Neuronal stem cell (in vitro differentiated cells): Measurements from ENCODE around the gene SH3PXD2A.

Experiments
- DNase-seq: peaks from one replicate; pipeline ENCODE4 v3.0.0-alpha.2; 2013; ENCODE audit warnings: low spot score
- H2AFZ ChIP-seq: one replicate; pipeline ENCODE4 v1.6.1; 2013; ENCODE audit warnings: mild to moderate bottlenecking, low read length, inconsistent platforms
- H2AK5ac ChIP-seq: 2 replicates; pipeline ENCODE4 v1.6.1; 2013; ENCODE audit warnings: low read depth, mild to moderate bottlenecking, inconsistent platforms, low read length, moderate library complexity, mixed read lengths
- H2BK120ac ChIP-seq: 2 replicates; pipeline ENCODE4 v1.6.1; 2013; ENCODE audit warnings: low read depth, mild to moderate bottlenecking, inconsistent platforms, low read length, moderate library complexity, mixed read lengths
- H2BK12ac ChIP-seq: one replicate; pipeline ENCODE4 v1.6.1; 2013; ENCODE audit warnings: low read length, inconsistent platforms
- H2BK15ac ChIP-seq: 2 replicates; pipeline ENCODE4 v1.6.1; 2013; ENCODE audit warnings: mild to moderate bottlenecking, low read length, inconsistent platforms, mixed read lengths
- H2BK5ac ChIP-seq: one replicate; pipeline ENCODE4 v1.6.1; 2013; ENCODE audit warnings: inconsistent platforms, mild to moderate bottlenecking, low read length, moderate library complexity
- H3K14ac ChIP-seq: one replicate; pipeline ENCODE4 v1.6.1; 2013; ENCODE audit warnings: low read length, inconsistent platforms
- H3K18ac ChIP-seq: 2 replicates; pipeline ENCODE4 v1.6.1; 2013; ENCODE audit warnings: low read length, inconsistent platforms
- H3K23ac ChIP-seq: 2 replicates; pipeline ENCODE4 v1.6.1; 2013; ENCODE audit warnings: low read depth, mild to moderate bottlenecking, mixed read lengths, low read length, inconsistent platforms; ENCODE audit not compliant: poor library complexity
- H3K27ac ChIP-seq: replicated peaks from 3 replicates; pipeline ENCODE4 v1.5.1; 2013; ENCODE audit warnings: low read length, inconsistent platforms
- H3K27me3 ChIP-seq, 3 experiments: 2 replicates each; pipeline ENCODE4 v1.6.1; 2013; ENCODE audit warnings: low read length in 3 of 3, mild to moderate bottlenecking in 2 of 3, inconsistent platforms in 1 of 3, low read depth in 1 of 3, mixed read lengths in 1 of 3, moderate library complexity in 1 of 3; ENCODE audit not compliant: control insufficient read depth in 3 of 3, insufficient read depth in 3 of 3
- H3K36me3 ChIP-seq, 2 donors: replicated peaks in 1 of 2; 2 replicates each; pipeline ENCODE4 v1.6.1; 2013; ENCODE audit warnings: low read length in 2 of 2; ENCODE audit not compliant: control insufficient read depth in 2 of 2, insufficient read depth in 2 of 2
- H3K4ac ChIP-seq: 2 replicates; pipeline ENCODE4 v1.6.1; 2013; ENCODE audit warnings: inconsistent platforms, mild to moderate bottlenecking, low read length, moderate library complexity
- H3K4me1 ChIP-seq, 2 donors: 1 replicate in 1 of 2; 2 replicates in 1 of 2; pipeline ENCODE4 v1.6.1; 2013; ENCODE audit warnings: low read length in 2 of 2, low read depth in 1 of 2; ENCODE audit not compliant: control insufficient read depth in 2 of 2, insufficient read depth in 1 of 2
- H3K4me2 ChIP-seq: one replicate; pipeline ENCODE4 v1.6.1; 2013; ENCODE audit warnings: mild to moderate bottlenecking, low read length, inconsistent platforms; ENCODE audit not compliant: insufficient read depth, poor library complexity, severe bottlenecking
- H3K4me3 ChIP-seq, 2 donors: 2 replicates each; pipeline ENCODE4 v1.5.1; 2013; ENCODE audit warnings: low read length in 2 of 2, mild to moderate bottlenecking in 2 of 2, inconsistent platforms in 1 of 2, moderate library complexity in 1 of 2
- H3K79me1 ChIP-seq: one replicate; pipeline ENCODE4 v1.6.1; 2013; ENCODE audit warnings: low read depth, mild to moderate bottlenecking, inconsistent platforms, low read length, moderate library complexity
- H3K9ac ChIP-seq: one replicate; pipeline ENCODE4 v1.6.1; 2013; ENCODE audit warnings: mild to moderate bottlenecking, low read depth, low read length, inconsistent platforms; ENCODE audit not compliant: poor library complexity
- H3K9me3 ChIP-seq, 2 donors: replicated peaks in 1 of 2; 2 replicates each; pipeline versions ENCODE3 to v1.6.1; 2013; ENCODE audit warnings: low read length in 2 of 2, mild to moderate bottlenecking in 2 of 2, inconsistent platforms in 1 of 2, low read depth in 1 of 2, mixed read lengths in 1 of 2, moderate library complexity in 1 of 2; ENCODE audit not compliant: control insufficient read depth in 2 of 2, insufficient read depth in 1 of 2
- H4K8ac ChIP-seq: one replicate; pipeline ENCODE4 v1.6.1; 2013; ENCODE audit warnings: low read depth, mild to moderate bottlenecking, inconsistent platforms, low read length, moderate library complexity
- H4K91ac ChIP-seq: one replicate; pipeline ENCODE4 v1.6.1; 2013; ENCODE audit warnings: low read length, low read depth, mild to moderate bottlenecking, inconsistent platforms; ENCODE audit not compliant: poor library complexity
- WGBS, 2 donors: extraction: QIAGEN DNeasy Blood & Tissue Kit; methylation state at CpG; one replicate each; pipeline ENCODE4 v1.1.7; 2013; ENCODE audit warnings: missing lambda C conversion rate in 2 of 2, mixed read lengths in 1 of 2; ENCODE audit not compliant: insufficient read length in 2 of 2, insufficient replicate concordance in 1 of 2; ENCODE audit errors: extremely low coverage in 2 of 2; 5-methylcytosine and 5-hydroxymethylcytosine counted together

Gene SH3PXD2A

GRCh38 chr10:103807996-103808395 lies 47.4 kb downstream of the SH3PXD2A start:
- Histone ChIP-seq H2AK5ac (no peak overlapping the region), H2BK15ac (no peak overlapping the region), H3K79me1 (no peaks in the 10 kb centered on the region), H3K27ac (no peak overlapping the region), H3K36me3 (no peaks in the 10 kb centered on the region), H3K27me3 (no peaks in the 10 kb centered on the region), H3K23ac (no peak overlapping the region), H3K4me3 (no peak overlapping the region), H3K9ac (no peak overlapping the region), H2BK5ac (no peak overlapping the region), H3K4me1 (peaks cover 33 to 48% of the 10 kb centered on the region in 2 donors), H3K18ac (peak overlapping the region; percentile 42), H3K14ac (no peak overlapping the region), H3K4ac (no peak overlapping the region), H2AFZ (no peak overlapping the region), H2BK120ac (no peak overlapping the region), H2BK12ac (no peak overlapping the region), H3K4me2 (no peak overlapping the region), H3K9me3 (no peaks in the 10 kb centered on the region), H4K91ac (no peak overlapping the region), H4K8ac (no peak overlapping the region)
- WGBS, 2 donors, result no CpG with 5 or more reads among the region's 6 CpGs
- no peak for DNase-seq

- H2AK5ac ChIP-seq, result peak overlapping the region; percentile 36
- H3K79me1 ChIP-seq, result no peaks in the 10 kb centered on the region
- peaks cover 24 to 39% of the 10 kb centered on the region in 2 donors for H3K4me1 ChIP-seq
- H3K36me3 ChIP-seq, result no peaks in the 10 kb centered on the region
- WGBS, 2 donors, result no CpG with 5 or more reads among the region's 12 CpGs
- H2BK15ac ChIP-seq, result no peak overlapping the region
- H4K8ac ChIP-seq, result no peak overlapping the region
- no peak overlapping the region for H3K4me3 ChIP-seq
- no peak for DNase-seq
- H2BK5ac ChIP-seq, result no peak overlapping the region
- peak overlapping the region; percentile 66 for H3K18ac ChIP-seq
- no peak overlapping the region for H2AFZ ChIP-seq
- no peak overlapping the region for H3K9ac ChIP-seq
- H2BK12ac ChIP-seq, result peak overlapping the region; percentile 18
- no peak overlapping the region for H3K14ac ChIP-seq
- H4K91ac ChIP-seq, result no peak overlapping the region
- no peak overlapping the region for H3K4ac ChIP-seq
- no peak overlapping the region for H3K23ac ChIP-seq
- no peak overlapping the region for H3K4me2 ChIP-seq
- no peaks in the 10 kb centered on the region for H3K27me3 ChIP-seq
- H3K9me3 ChIP-seq, result no peaks in the 10 kb centered on the region
- H3K27ac ChIP-seq, result no peak overlapping the region
- H2BK120ac ChIP-seq, result no peak overlapping the region
These were observed 48.8 kb downstream of the SH3PXD2A start for GRCh38 chr10:103806395-103807187.

GRCh38 chr10:103805781-103806180 lies 49.6 kb downstream of the SH3PXD2A start:
- H2BK15ac ChIP-seq, result no peak overlapping the region
- no peaks in the 10 kb centered on the region for H3K9me3 ChIP-seq
- H3K36me3 ChIP-seq, result peaks cover 0 to 2% of the 10 kb centered on the region in 2 donors
- DNase-seq, result no peak
- no CpG with 5 or more reads among the region's 6 CpGs for WGBS, 2 donors
- no peak overlapping the region for H2BK5ac ChIP-seq
- no peak overlapping the region for H4K8ac ChIP-seq
- no peak overlapping the region for H3K14ac ChIP-seq
- peak overlapping the region; percentile 36 for H2AK5ac ChIP-seq
- no peak overlapping the region for H3K27ac ChIP-seq
- H3K27me3 ChIP-seq, result no peaks in the 10 kb centered on the region
- H3K23ac ChIP-seq, result no peak overlapping the region
- no peak overlapping the region for H3K4me2 ChIP-seq
- no peak overlapping the region for H3K9ac ChIP-seq
- H3K79me1 ChIP-seq, result no peaks in the 10 kb centered on the region
- H3K4me3 ChIP-seq, result no peak overlapping the region
- peaks cover 15 to 36% of the 10 kb centered on the region in 2 donors for H3K4me1 ChIP-seq
- no peak overlapping the region for H2BK12ac ChIP-seq
- H2AFZ ChIP-seq, result no peak overlapping the region
- H4K91ac ChIP-seq, result no peak overlapping the region
- peak overlapping the region; percentile 69 for H3K18ac ChIP-seq
- no peak overlapping the region for H2BK120ac ChIP-seq
- no peak overlapping the region for H3K4ac ChIP-seq

DNA sequence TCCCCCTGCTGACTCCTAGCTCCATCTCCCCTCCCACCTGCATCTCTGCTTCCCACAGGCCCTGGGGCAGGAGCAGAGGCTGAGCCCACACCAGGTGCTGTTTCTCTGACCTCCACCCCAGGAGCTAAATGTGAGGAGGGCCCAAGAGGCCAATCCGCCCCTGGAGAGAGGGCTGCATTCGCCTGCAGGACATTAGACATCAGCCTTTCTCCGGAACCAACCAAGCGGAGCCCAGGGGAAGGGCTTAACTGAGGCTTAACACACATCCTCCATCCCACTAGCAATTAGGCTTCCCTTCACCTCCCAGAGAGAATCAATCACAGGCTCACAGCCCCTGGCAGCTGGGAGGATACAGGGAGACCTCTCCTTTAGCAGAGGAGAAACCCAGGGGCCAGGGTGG lies 50.5 kb downstream of the SH3PXD2A start:
- Histone ChIP-seq H2AK5ac (no peak overlapping the region), H3K4ac (no peak overlapping the region), H2BK12ac (no peak overlapping the region), H3K14ac (no peak overlapping the region), H3K9ac (no peak overlapping the region), H4K8ac (no peak overlapping the region), H2BK120ac (no peak overlapping the region), H3K79me1 (no peaks in the 10 kb centered on the region), H3K23ac (no peak overlapping the region), H3K4me3 (no peak overlapping the region), H2AFZ (no peak overlapping the region), H3K4me1 (peaks cover 11 to 35% of the 10 kb centered on the region in 2 donors), H3K9me3 (no peaks in the 10 kb centered on the region), H3K36me3 (peaks cover 0 to 10% of the 10 kb centered on the region in 2 donors), H3K27ac (peak overlapping the region; percentile 83), H3K27me3 (no peaks in the 10 kb centered on the region), H3K18ac (peak overlapping the region; percentile 46), H2BK5ac (no peak overlapping the region), H4K91ac (no peak overlapping the region), H3K4me2 (peak overlapping the region; percentile 43), H2BK15ac (no peak overlapping the region)
- WGBS, 2 donors, result no CpG with 5 or more reads among the region's 4 CpGs
- DNase-seq, result peak; percentile 86
